Measurements from ENCODE around the gene TRIL.

The TRIL gene
- total RNA-seq, result 0 reads per million in 2 experiments

GRCh38 chr7:28958235-28958979, at the start of gene TRIL:
Gene TRIL (minus strand): TSS chr7:28958330. CDS start chr7:28958046, 284 bp downstream.
- no peak for DNase-seq (ENCODE audit: low read depth)

- no peak for DNase-seq (ENCODE audit: low read depth)
These were observed 49.0 kb upstream of the TRIL start for GRCh38 chr7:29007127-29007526.

GRCh38 chr7:29005829-29006228, 47.7 kb upstream of the TRIL start:
- DNase-seq (ENCODE audit: low read depth), result no peak

- no peak for DNase-seq (ENCODE audit: low read depth)
These were observed 47.3 kb upstream of the TRIL start for GRCh38 chr7:29005406-29005805.

GRCh38 chr7:29003703-29004102, 45.6 kb upstream of the TRIL start:
- DNase-seq (ENCODE audit: low read depth), result no peak

- DNase-seq (ENCODE audit: low read depth), result no peak
These were observed 42.6 kb upstream of the TRIL start for GRCh38 chr7:29000717-29001076.

- no peak for DNase-seq (ENCODE audit: low read depth)
These were observed 42.0 kb upstream of the TRIL start for GRCh38 chr7:28999895-29000716.

GRCh38 chr7:28999427-28999826, 41.3 kb upstream of the TRIL start:
- DNase-seq (ENCODE audit: low read depth), result no peak

GRCh38 chr7:28998105-28998504, 40.0 kb upstream of the TRIL start:
- no peak for DNase-seq (ENCODE audit: low read depth)

- DNase-seq (ENCODE audit: low read depth), result no peak
These were observed 38.7 kb upstream of the TRIL start for GRCh38 chr7:28996836-28997235.

GRCh38 chr7:28993371-28993770, 35.2 kb upstream of the TRIL start:
- no peak for DNase-seq (ENCODE audit: low read depth)

GRCh38 chr7:28992798-28993197, 34.7 kb upstream of the TRIL start:
- DNase-seq (ENCODE audit: low read depth), result no peak

- DNase-seq (ENCODE audit: low read depth), result no peak
These were observed 32.2 kb upstream of the TRIL start for GRCh38 chr7:28990200-28990960.

GRCh38 chr7:28989211-28989980, 31.3 kb upstream of the TRIL start:
- no peak for DNase-seq (ENCODE audit: low read depth)

GRCh38 chr7:28988810-28989209, 30.7 kb upstream of the TRIL start:
- no peak for DNase-seq (ENCODE audit: low read depth)

GRCh38 chr7:28988091-28988490, 30.0 kb upstream of the TRIL start:
- DNase-seq (ENCODE audit: low read depth), result no peak

GRCh38 chr7:28986765-28987110, 28.6 kb upstream of the TRIL start:
- DNase-seq (ENCODE audit: low read depth), result no peak

- no peak for DNase-seq (ENCODE audit: low read depth)
These were observed 28.1 kb upstream of the TRIL start for GRCh38 chr7:28986028-28986764.

GRCh38 chr7:28984631-28985030, 26.5 kb upstream of the TRIL start:
- no peak for DNase-seq (ENCODE audit: low read depth)

GRCh38 chr7:28984217-28984616, 26.1 kb upstream of the TRIL start:
- DNase-seq (ENCODE audit: low read depth), result no peak
